Ovary (tissue), 3 donors: Measurements from ENCODE around the gene KIF1A.

Source experiments
- EP300 ChIP-seq: sonication (generic); formaldehyde crosslinking; IDR thresholded peaks from one replicate; pipeline ENCODE4 v1.6.1; 2017; ENCODE audit warnings: antibody characterized with exemption
- POLR2A ChIP-seq: fragments of 450-650 bp; IDR thresholded peaks from one replicate; pipeline ENCODE4 v1.6.1; 2017; ENCODE audit warnings: antibody characterized with exemption, mild to moderate bottlenecking, moderate library complexity
- TF ChIP-seq, protein P1 (sequence below), 3 donors: fragments of 450-650 bp in 2 of 3; fragments of 200-600 bp in 1 of 3; IDR thresholded peaks; one replicate each; pipeline versions ENCODE4 v1.5.1 to v1.8.0; 2016 to 2022; ENCODE audit warnings: antibody characterized with exemption in 3 of 3, mild to moderate bottlenecking in 1 of 3
- donor health status: DM: no; HTN: no; CAD: no.

DNA sequence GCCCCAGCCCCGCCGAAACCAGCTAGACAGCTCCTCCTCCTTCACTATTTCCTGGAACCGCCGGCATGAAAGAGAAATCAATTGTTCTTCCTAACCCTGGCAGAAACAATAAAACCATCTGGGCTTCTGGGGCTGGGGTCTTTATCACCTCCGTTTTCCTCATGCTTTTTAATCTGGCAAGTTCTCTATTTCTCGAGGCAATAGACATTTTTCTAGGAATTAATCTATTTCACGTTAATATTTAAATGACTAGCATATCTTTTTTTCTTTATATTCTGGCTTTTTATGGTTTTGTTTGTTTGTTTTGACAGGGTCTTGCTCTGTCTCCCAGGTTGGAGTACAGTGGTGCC, 1.4 kb upstream of the KIF1A start:
- TF ChIP-seq EP300 (no peak), POLR2A (no peak)
- TF ChIP-seq, protein P1, sequence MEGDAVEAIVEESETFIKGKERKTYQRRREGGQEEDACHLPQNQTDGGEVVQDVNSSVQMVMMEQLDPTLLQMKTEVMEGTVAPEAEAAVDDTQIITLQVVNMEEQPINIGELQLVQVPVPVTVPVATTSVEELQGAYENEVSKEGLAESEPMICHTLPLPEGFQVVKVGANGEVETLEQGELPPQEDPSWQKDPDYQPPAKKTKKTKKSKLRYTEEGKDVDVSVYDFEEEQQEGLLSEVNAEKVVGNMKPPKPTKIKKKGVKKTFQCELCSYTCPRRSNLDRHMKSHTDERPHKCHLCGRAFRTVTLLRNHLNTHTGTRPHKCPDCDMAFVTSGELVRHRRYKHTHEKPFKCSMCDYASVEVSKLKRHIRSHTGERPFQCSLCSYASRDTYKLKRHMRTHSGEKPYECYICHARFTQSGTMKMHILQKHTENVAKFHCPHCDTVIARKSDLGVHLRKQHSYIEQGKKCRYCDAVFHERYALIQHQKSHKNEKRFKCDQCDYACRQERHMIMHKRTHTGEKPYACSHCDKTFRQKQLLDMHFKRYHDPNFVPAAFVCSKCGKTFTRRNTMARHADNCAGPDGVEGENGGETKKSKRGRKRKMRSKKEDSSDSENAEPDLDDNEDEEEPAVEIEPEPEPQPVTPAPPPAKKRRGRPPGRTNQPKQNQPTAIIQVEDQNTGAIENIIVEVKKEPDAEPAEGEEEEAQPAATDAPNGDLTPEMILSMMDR (IDR thresholded peaks at IDR 0.05): no peak
